H1 (cell line): Measurements from ENCODE around the gene OSBPL3.

ENCODE experiments used
- BCL11A ChIP-seq, 2 experiments: IDR thresholded peaks; one replicate each; pipeline ENCODE4 v1.6.1; 2011; ENCODE audit warnings: low read depth in 2 of 2, low read length in 2 of 2, mild to moderate bottlenecking in 2 of 2
- CTCF ChIP-seq, 3 experiments: IDR thresholded peaks; 1 replicate in 2 of 3; 2 replicates in 1 of 3; pipeline versions ENCODE4 v1.5.1 to v1.6.1; 2011; ENCODE audit warnings: low read length in 3 of 3, mild to moderate bottlenecking in 3 of 3, inconsistent platforms in 2 of 3, low read depth in 1 of 3, moderate library complexity in 1 of 3; ENCODE audit not compliant: insufficient read depth in 1 of 3; ENCODE audit errors: control extremely low read depth in 1 of 3
- EP300 ChIP-seq, 2 experiments: IDR thresholded peaks; 1 replicate in 1 of 2; 2 replicates in 1 of 2; pipeline ENCODE4 v1.6.1; 2011 to 2012; ENCODE audit warnings: low read depth in 2 of 2, low read length in 2 of 2, mild to moderate bottlenecking in 2 of 2, borderline replicate concordance in 1 of 2, inconsistent platforms in 1 of 2, moderate library complexity in 1 of 2
- HDAC6 ChIP-seq: IDR thresholded peaks from one replicate; pipeline ENCODE4 v1.7.1; 2012; ENCODE audit warnings: low read depth, mild to moderate bottlenecking, inconsistent platforms, low read length, moderate library complexity
- JUND ChIP-seq: IDR thresholded peaks from 2 replicates; pipeline ENCODE4 v1.6.1; 2011; ENCODE audit warnings: mild to moderate bottlenecking, improper control_type of control experiment, low read length
- POLR2A ChIP-seq, 2 experiments: IDR thresholded peaks; 1 replicate in 1 of 2; 2 replicates in 1 of 2; pipeline ENCODE4 v1.6.1; 2011; ENCODE audit warnings: low read depth in 2 of 2, low read length in 2 of 2, mild to moderate bottlenecking in 2 of 2; ENCODE audit errors: control extremely low read depth in 1 of 2
- POU5F1 ChIP-seq: IDR thresholded peaks from 2 replicates; pipeline ENCODE4 v1.6.1; 2011; ENCODE audit warnings: low read depth, mild to moderate bottlenecking, low read length, moderate library complexity
- RNF2 ChIP-seq: fragments of 200-900, 300-1000 bp; sonication (generic); IDR thresholded peaks from 2 replicates; pipeline ENCODE4 v1.7.1; 2016; ENCODE audit warnings: borderline replicate concordance, low read depth, mild to moderate bottlenecking, antibody characterized with exemption, low read length; ENCODE audit not compliant: poor library complexity, severe bottlenecking; ENCODE audit errors: missing control alignments
- SP1 ChIP-seq: IDR thresholded peaks from 2 replicates; pipeline ENCODE4 v1.6.1; 2011; ENCODE audit warnings: low read depth, low read length
- TAF1 ChIP-seq: IDR thresholded peaks from 2 replicates; pipeline ENCODE4 v1.6.1; 2011; ENCODE audit warnings: mild to moderate bottlenecking, low read depth, low read length
- TBP ChIP-seq: IDR thresholded peaks from 2 replicates; pipeline ENCODE4 v1.6.1; 2011; ENCODE audit warnings: low read depth, low read length, improper control_type of control experiment
- TCF12 ChIP-seq: IDR thresholded peaks from 2 replicates; pipeline ENCODE4 v1.6.1; 2011; ENCODE audit warnings: low read depth, mild to moderate bottlenecking, low read length

- no peak for TF ChIP-seq TCF12
- no peak for TF ChIP-seq POU5F1
- no peak for TF ChIP-seq TAF1
- TF ChIP-seq POLR2A (IDR thresholded peaks at IDR 0.05; ENCODE audit: control extremely low read depth in 1 of 2, low read depth in 2 of 2, low read length in 2 of 2) = no peak
- TF ChIP-seq RNF2 = no peak
- no peak for TF ChIP-seq JUND
- TF ChIP-seq TBP = no peak
- TF ChIP-seq SP1 = no peak
- TF ChIP-seq CTCF (IDR thresholded peaks at IDR 0.05; ENCODE audit: control extremely low read depth in 1 of 3, insufficient read depth in 1 of 3, low read depth in 1 of 3, low read length in 3 of 3) = no peak
- TF ChIP-seq EP300 (IDR thresholded peaks at IDR 0.05; ENCODE audit: borderline replicate concordance in 1 of 2, low read depth in 2 of 2, low read length in 2 of 2) = no peak
- TF ChIP-seq BCL11A (IDR thresholded peaks at IDR 0.05; ENCODE audit: low read depth in 2 of 2, low read length in 2 of 2) = no peak
- TF ChIP-seq HDAC6 = no peak
Observed at GRCh38 chr7:24755541-24756407, 224.2 kb downstream of the OSBPL3 start.
